HCT116 (cell line): ENCODE data around the gene DCDC2C.

Experiments
- EZH2 ChIP-seq: fragments of 200-600 bp; sonication (generic); IDR thresholded peaks from 2 replicates; pipeline ENCODE4 v1.6.1; 2017; ENCODE audit warnings: antibody characterized with exemption, mixed run types
- JUND ChIP-seq: IDR thresholded peaks from 2 replicates; pipeline ENCODE4 v1.6.1; 2012
- MAX ChIP-seq: IDR thresholded peaks from 2 replicates; pipeline ENCODE4 v1.6.1; 2012
- POLR2A ChIP-seq: IDR thresholded peaks from 2 replicates; pipeline ENCODE4 v1.7.0; 2011; ENCODE audit warnings: borderline replicate concordance; ENCODE audit not compliant: insufficient read depth, insufficient read length; ENCODE audit errors: extremely low read depth
- TCF7L2 ChIP-seq: IDR thresholded peaks from 2 replicates; pipeline ENCODE4 v1.7.0; 2011; ENCODE audit warnings: borderline replicate concordance, inconsistent platforms; ENCODE audit not compliant: insufficient read depth, insufficient read length; ENCODE audit errors: extremely low read depth
- ZFX ChIP-seq: fragments of 450-650 bp; IDR thresholded peaks from 2 replicates; pipeline ENCODE4 v1.6.1; 2017
- TF ChIP-seq, protein P1 (sequence below), 3 experiments: fragments of 200-600 bp in 1 of 3; sonication (generic) in 1 of 3; IDR thresholded peaks in 2 of 3; conservative IDR thresholded peaks in 1 of 3; 2 replicates each; pipeline ENCODE4 v1.5.1; 2012 to 2017; ENCODE audit warnings: low read depth in 2 of 3, low read length in 2 of 3, antibody characterized with exemption in 1 of 3, borderline replicate concordance in 1 of 3, control low read depth in 1 of 3, mild to moderate bottlenecking in 1 of 3, mixed read lengths in 1 of 3, mixed run types in 1 of 3, moderate library complexity in 1 of 3; ENCODE audit not compliant: insufficient read depth in 1 of 3

- no peak for TF ChIP-seq MAX
- no peak for TF ChIP-seq JUND
- TF ChIP-seq ZFX = no peak
- TF ChIP-seq, protein P1, sequence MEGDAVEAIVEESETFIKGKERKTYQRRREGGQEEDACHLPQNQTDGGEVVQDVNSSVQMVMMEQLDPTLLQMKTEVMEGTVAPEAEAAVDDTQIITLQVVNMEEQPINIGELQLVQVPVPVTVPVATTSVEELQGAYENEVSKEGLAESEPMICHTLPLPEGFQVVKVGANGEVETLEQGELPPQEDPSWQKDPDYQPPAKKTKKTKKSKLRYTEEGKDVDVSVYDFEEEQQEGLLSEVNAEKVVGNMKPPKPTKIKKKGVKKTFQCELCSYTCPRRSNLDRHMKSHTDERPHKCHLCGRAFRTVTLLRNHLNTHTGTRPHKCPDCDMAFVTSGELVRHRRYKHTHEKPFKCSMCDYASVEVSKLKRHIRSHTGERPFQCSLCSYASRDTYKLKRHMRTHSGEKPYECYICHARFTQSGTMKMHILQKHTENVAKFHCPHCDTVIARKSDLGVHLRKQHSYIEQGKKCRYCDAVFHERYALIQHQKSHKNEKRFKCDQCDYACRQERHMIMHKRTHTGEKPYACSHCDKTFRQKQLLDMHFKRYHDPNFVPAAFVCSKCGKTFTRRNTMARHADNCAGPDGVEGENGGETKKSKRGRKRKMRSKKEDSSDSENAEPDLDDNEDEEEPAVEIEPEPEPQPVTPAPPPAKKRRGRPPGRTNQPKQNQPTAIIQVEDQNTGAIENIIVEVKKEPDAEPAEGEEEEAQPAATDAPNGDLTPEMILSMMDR (IDR thresholded peaks at IDR 0.05 in 2 of 3, conservative IDR thresholded peaks at IDR 0.05 in 1 of 3; ENCODE audit: borderline replicate concordance in 1 of 3, insufficient read depth in 1 of 3, low read depth in 2 of 3, low read length in 2 of 3) = no peak
- TF ChIP-seq EZH2 = no peak
- no peak for TF ChIP-seq TCF7L2
- no peak for TF ChIP-seq POLR2A
Observed at GRCh38 chr2:3776311-3776710, 72.9 kb downstream of the DCDC2C start.
